ENCODE data around the gene STAMBP. TPM values are rescaled to one million over a fixed set of nuclear protein-coding genes. Genes with fewer than 3 reads are reported as not detected.
"Not testable (repeated sequence)": the region's sequence is repeated elsewhere in the genome, so short reads cannot be mapped to it uniquely, and the experiment has no call there.

Gene STAMBP
- 42.9 TPM for polyA plus RNA-seq (ENCODE audit: insufficient read length)

DNA sequence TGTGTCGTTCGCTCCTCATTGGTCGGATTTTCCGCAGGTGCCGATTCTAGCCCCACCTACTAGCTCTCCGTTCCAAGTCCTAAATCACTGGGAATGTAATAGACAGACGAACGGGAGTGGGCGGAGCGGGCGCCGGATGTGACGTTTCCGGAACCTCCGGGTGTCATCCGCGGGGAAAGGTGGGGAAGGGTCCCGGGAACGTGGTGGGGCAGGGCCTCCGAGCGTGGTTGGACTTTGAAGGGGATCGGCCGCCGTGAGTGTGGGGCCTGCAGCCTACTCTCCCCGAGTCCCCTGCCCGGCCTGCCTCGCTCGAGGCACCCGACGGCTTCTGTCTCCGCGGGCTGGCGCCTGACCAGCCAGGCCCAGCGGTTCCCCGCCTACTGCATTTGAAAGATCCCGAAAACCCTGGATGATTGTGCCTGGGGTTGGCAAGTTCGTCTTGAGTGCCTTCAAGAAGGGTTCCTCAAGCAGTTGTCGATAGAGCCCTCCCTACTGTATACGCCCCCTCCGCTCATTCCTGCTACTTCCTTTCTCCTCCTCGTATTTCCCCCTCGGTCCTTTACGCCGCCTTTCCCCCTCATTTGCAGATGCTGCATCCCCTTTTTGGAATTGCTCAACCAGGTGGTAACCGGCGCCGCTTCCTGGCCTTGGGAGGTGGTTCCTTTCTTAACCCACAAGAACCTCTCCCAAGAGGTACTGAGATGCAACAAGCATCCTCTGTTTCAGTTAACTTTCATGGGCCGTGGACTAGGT lies at the start of gene STAMBP:
Gene STAMBP (plus strand): TSS at position 144 of the 753 bp plus-strand sequence. CDS start 1,896 bp downstream, outside the sequence.
- DNase-seq (ENCODE audit: low read depth), result peak; percentile 97

DNA sequence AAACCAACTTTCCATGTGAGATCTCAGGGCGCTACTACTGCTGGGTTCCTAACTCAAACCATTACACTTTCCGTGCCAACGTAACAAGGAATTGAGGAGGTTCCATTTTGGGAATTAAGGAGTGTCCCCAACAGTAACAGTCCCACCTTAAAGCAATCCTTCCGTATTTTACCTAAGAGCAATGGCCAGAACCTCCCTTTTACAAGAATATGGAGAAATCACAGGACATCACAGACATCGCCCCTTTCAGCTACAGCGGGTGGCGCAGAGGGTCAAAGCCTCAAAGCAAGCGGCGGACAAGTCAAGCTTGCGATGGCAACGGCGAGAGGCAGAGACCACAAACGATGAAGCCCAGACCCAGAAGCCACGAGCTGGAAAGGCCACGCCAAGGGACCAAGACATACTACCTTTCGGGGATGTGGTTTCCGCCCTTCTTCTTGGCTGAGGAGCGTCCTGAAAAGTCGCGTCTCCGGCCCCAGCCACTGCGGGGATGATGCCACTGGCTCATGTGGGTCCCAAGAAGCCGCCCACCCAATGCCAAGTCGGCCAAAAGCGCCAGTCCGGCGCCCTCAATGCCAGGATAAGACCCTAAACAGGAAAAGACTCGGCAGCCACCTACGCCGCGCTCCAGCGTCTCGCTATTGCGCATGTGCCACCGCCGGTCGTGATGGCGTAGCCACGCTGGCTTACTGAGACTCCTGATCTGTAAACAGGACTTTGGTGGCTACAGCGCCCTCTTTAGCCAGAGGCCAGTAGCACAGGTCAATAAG lies 49.1 kb upstream of the STAMBP start, which contains the start of gene DUSP11:
Gene DUSP11 (minus strand): TSS at position 637 of the 770 bp plus-strand sequence. CDS start 129 bp downstream, at position 508.
- DNase-seq (ENCODE audit: low read depth), result peak; percentile 92

DNA sequence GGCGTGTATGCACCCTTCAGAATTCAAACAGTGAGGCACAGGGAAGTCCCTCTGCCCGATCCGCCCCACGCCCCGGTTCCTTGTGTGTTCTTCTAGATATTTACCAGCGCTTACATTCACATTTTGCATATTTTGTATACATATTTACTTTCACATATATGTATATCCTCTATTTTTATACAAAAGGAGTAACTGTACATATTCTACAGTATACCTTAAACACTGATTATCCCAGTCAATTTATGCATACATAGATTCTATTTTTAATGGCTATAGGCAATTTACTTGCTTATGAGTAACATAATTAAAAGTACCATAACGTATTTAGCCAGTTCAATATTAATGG lies 48.6 kb upstream of the STAMBP start:
- no peak for DNase-seq (ENCODE audit: low read depth)

DNA sequence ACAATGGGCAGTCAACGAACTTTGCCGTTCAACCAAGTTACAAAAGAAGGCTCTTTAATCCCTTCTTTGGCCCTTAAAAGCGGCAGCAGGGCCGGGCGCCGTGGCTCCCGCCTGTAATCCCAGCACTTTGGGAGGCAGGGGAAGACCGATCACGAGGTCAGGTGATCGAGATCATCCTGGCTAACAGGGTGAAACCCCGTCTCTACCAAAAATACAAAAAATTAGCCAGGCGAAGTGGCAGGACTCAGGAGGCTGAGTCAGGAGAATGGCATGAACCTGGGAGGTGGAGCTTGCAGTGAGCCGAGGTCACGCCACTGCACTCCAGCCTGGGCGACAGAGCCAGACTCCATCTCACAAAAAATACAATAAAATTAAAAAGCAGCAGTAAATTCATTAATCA lies 45.4 kb upstream of the STAMBP start:
- DNase-seq (ENCODE audit: low read depth), result not testable (repeated sequence)

DNA sequence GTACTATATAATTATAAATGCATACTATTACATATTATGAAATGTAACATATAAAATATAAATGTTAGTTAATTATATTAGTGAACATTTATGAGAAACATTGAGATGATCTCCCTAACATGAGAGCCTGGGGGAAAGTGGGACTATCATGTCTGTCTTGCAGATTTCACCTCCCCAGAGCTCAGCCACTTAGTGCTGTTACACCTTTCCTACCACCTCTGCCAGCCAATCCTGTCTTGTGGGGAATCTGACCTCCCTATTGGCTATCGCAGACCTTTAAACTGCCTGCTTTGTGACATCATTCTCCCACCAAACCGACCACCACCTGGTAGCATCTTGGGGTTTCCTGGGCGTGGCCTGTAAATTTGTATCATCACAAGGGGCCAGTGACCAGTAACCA lies 44.9 kb upstream of the STAMBP start, which contains the start of gene C2orf78:
Gene C2orf78 (plus strand): TSS at position 301 of the 400 bp plus-strand sequence. CDS start 127 bp downstream, outside the sequence.
- not testable (repeated sequence) for DNase-seq (ENCODE audit: low read depth)

DNA sequence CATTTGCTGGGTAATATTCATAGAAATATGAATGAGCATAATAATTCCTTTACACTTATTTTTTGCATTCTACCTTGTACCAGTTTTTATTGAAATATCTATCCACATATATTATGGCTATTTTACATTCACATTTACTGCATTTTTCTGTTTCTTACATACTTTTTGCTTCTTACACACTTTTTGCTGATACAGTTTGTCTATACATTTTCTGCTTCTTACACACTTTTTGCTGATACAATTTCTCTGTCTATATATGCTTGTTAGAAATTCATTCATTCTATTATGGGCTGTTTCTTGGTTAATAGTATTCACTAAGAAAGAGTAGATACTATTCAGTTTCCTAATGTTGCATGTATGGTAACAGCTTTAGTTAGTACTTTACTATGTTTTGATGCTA lies 16.9 kb upstream of the STAMBP start:
- DNase-seq (ENCODE audit: low read depth), result no peak

DNA sequence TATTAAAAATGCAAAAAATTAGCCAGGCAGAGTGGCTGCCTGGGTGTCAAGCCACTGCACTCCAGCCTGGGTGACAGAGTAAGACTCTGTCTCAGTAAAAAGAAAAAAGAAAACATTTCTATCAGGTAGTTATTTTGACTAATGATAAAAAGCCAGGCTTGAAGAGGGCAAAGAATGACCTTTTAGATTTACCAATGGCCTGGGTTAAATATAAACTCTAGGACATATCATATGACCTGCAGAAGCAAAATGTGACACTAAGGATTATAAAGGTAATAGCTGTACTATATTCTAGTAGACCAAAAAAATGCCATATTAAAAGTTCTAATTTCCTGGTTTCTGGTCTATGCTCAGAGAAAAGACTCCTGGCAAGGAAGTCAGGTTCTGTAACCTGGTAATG lies 16.1 kb upstream of the STAMBP start:
- DNase-seq (ENCODE audit: low read depth), result no peak

DNA sequence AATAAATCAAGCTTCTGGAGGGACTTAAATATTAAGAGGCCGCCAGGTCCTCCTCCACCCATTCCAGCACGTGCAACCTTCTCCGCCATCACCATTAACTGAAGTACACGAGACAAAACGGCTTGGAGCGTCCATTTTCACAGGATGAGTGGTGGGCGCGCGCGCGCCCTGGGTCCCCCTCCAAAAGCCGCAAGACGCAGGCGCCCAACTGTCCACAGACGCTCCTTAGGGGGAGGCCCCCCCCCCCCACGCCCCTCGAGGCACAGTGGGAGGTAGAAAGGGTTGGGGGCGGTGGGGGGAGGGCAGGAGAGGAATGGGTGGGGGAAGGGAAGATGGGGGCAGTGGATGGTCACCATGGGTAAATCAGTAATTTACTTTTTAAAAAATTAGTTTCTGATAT lies 10.5 kb upstream of the STAMBP start:
- DNase-seq (ENCODE audit: low read depth), result no peak

DNA sequence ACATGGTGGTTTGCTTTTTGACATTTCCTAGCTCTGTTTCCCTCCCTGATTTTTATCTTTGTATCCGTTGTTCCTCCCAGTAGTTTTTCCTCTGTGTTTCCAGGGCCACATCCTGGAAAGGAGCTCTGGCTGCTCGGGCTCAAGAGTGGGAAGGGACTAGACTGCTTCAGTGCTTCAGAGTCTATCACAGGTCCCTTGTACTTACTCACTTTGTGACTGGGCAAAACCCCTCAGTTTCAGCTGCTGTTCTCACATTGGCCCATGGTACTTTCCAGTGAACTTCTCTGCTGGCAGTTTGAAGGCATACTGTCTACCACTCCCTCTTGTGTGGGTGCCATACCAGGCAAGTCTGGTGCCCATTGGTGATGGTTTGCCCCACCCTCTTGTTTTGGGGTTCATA lies 7.5 kb upstream of the STAMBP start:
- DNase-seq (ENCODE audit: low read depth), result no peak

DNA sequence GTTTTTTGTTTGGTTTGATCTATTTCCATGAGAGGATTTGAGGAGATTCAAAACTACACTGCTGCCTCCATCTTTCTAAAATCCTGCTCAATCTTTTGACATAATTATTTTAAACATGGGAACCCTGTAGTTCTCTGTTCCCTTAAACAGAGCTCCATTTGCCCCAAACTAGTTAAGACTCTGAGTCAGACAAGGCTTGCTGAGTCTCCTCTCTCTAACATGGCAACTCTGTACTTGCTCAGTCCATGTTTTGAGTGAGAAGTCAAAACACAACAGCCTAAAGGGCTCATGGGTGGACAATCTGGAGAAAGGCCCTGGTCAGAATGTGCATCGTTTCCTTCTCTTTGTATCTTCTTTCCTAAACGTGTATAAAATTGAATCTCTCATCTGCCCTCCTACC lies 7.1 kb upstream of the STAMBP start:
- DNase-seq (ENCODE audit: low read depth), result no peak

DNA sequence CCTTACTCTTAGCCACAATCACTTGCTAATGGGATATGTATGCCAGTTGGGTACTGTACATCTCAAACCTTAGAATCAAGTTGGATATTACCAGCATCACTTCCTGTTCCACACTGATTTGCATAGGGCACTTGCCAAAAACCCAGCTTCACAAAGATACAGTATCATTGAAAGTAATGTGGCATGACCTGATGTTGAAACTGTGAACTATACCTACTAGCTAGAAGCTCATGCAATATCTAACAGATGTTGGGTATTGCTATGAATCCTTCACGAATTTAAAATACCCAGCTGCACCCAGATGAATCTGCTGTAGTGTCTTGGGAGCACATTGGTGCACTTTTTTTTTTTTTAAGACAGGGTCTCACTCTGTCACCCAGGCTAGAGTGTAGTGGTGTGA lies 6.5 kb upstream of the STAMBP start:
- DNase-seq (ENCODE audit: low read depth), result no peak

DNA sequence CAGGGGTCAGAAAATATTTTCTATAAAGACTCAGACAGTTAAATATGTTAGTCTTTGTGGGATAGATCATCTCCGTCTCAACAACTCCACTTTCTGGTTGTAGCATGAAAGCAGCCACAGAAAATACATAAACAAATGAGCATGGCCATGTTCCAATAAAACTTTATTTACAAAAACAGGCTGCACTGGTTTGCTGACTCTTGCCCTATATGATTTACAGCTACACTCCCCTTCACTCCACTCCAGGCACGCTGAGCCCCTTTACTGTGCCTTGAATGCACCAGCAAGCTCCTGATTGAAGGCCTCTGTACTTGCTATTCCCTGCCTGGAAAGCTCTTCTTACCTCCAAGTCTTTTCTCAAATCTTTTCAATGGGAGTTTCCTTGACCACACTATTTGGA lies 5.8 kb upstream of the STAMBP start:
- no peak for DNase-seq (ENCODE audit: low read depth)

DNA sequence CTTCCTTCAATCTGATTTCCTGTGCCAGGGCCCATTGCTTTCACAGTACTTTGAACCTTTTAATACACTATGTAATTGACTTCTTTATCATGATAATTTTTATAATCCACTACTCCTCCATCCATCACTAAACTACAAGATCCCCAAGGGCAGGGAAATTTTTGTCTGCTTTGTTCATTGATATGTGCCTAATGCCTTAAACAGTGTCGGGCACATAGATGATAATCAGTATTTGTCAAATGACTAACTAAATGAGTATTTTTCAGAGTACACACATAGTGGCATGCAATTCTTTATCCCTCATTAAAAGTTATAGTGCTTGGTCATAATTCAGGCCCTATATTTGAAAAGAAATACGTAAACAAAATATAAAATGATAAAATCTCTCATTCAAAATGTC lies 5.3 kb upstream of the STAMBP start:
- no peak for DNase-seq (ENCODE audit: low read depth)

DNA sequence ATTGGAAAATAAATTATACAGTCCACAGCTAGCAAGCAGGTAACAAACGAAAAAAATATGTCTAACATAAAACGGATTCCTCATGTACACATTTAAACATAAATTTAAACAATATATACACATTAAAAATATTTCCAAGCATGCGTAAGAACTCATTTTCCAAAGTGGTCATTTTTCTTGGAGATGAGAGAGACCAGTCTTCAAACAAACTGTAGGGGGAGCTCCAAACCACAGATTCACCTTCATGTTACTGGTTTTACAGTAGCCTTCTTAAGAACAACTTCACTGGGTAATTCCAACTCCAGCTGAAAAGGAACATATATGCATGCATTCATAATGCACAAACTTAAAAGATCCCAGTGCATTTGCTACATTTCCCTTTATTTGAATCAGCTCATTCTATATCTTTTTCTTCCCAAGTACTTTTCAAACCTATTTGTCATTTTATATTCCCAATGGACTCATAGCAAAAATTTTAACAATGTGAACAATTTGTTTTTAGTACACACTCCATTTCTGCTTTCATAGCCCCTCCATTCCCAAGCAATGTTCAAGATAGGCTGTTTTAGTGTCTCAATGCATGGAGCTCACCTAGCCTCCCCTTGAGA lies 4.7 kb upstream of the STAMBP start:
- DNase-seq (ENCODE audit: low read depth), result peak; percentile 57

DNA sequence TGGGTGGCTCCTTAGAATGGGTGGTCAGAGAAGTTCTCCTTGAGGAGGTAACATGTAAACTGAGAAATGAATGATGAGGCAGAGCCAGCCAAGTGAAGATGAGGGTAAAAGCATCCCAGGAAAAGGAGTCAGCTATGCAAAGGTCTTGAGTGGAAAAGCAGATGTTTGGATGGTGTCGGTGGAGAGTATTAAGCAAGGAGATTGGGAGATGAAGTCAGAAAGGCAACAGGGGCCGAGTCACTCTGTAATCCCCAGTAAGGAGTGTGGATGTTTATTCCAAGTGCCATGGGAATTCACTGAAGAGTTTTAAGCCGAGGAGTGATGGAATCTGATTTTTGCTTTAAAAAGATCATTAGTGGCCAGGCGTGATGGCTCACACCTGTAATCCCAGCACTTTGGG lies 3.4 kb upstream of the STAMBP start:
- no peak for DNase-seq (ENCODE audit: low read depth)

DNA sequence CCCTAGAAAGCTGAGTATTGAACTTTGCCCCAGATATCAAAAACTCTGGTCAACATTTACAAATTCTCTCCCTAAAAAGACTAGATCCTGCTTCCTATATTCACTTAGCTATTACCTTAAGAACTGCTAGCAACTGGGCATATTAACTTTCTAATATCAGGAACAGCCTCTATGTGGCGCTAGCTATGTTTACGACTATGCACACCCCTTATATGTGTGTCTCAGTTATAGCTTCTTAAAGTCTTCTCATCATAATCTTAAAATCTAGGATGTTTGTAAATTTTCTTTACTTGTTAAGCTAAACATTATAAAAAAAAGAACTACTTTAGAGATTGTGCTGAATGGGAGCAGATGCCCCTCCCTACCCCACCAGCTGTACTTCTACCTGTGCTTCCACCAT lies 1.7 kb upstream of the STAMBP start:
- DNase-seq (ENCODE audit: low read depth), result no peak

DNA sequence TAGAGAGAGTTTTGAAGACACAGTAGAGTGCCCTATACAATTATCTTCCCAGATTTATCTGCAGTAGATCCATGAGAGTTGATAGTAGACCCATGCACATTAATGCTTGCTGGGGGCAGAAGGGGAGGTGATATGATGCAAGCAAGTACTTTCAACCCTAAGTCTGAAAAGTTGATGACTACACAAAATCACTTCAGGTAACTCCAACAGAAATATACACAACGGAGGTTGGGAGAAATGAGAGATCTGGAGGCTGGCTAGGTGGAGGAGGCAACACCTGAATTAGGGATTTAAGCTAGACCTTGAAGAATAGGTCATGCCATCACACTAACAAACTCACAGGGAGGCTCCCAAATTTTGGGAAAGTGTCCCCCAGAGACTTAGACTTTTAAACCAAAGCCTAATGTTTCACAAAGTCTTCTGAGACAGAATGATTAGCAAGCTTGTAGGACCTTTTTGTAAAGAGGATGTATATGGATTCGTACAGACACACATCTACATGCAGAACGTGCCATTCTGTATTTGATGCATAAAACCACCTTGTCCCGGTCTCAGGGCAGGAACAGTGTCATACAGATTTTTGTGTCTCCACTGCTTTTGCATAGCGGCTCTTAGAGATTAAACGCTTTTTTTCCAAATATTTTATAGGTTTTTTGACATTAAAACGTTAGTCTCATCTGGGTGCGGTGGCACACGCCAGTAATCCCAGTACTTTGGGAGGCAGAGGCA lies 937 bp upstream of the STAMBP start:
- no peak for DNase-seq (ENCODE audit: low read depth)

DNA sequence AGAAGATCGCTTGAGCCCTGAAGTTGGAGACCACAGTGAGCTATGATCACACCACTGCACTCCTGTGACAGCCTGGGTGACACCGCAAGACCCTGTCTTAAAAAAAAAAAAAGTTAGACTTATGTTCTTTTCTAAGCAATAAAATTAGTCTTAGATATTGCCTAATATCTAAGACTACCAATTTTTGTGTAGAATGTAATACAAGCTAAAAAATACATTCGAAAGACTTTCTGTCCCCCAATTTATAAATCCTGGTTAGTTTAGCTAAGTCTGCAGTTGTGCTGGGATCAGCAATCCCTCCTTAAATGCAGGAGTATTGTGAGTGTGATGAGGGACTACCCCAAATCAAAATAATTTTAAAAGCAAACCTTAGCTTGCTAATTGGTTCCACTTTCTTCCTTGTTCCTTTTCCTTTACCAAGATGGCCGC lies 358 bp upstream of the STAMBP start:
- DNase-seq (ENCODE audit: low read depth), result no peak

DNA sequence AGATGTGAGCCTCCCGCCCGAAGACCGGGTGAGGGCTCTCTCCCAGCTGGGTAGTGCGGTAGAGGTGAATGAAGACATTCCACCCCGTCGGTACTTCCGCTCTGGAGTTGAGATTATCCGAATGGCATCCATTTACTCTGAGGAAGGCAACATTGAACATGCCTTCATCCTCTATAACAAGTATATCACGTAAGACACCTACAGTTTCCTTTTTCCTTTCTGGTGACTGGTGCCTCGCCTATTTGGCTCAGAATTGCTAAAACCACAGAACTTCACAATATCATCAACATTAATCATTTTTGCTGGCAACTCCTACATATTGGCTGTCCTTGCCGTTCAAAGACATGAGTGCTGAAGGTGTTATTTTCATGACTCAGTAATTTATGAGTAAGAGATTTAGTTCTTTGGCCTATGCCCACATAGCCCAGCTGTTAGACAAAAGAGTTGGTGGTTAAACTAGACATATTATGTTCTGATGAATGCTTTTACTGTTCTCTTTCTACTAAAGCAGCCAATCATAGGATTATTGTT lies 2.2 kb downstream of the STAMBP start:
- no peak for DNase-seq (ENCODE audit: low read depth)

DNA sequence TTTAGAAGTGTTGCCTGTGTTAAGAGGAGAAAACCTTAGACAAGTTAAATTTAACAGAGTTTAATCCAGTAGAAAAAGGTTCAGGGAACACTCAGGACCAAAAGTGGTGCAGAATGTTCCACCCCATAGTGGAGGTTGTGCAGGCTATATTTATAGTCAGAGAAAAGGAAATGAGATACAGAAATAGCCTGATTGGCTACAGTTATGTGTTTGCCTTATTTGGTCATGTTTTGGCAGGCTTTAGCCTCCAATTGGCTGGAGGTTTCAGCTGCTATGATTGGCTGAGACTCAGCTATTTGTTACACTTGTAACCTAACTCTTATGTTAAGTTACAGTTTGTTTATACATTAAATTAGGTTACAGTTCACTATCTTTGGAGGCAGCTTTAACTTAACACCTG lies 4.2 kb downstream of the STAMBP start:
- no peak for DNase-seq (ENCODE audit: low read depth)

DNA sequence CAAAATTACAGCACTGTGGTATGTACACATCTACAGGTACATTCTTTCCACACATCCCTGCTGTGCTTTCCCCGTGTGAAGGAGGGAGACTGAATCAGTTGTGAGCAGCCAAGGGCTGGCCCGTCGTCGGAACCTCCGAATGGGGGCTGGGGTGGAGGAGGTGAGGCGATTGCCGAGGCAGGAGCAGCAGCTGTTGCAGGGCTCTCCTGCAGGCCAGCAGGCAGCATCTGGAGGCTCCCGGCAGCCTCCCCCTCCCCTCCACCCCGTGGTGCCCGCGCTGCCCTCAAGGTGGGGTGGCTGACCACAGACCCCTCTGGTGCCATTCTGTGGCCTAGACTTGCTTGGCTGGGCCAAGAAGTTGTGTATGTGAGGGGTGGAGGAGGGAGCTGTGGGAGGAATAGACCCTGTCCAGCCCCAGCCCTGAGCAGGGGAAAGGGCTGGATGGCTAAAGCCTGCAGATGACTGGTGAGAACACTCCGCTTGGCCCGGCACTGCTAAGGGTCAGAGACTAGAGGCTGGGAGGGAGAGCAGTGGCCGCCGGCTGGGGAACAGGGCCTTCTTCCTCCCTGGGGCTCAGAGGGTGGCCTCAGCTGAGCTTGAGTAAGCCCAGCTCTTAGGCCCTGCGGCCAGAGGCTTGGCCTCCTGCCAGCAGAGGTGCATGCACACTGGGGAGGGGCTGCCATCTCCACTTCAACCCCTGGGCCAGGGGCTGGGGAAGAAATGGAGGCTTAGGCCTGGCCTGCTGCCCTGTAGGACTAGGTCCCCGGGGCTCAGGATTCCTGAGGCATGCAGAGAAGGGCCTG lies 7.6 kb downstream of the STAMBP start:
- no peak for DNase-seq (ENCODE audit: low read depth)
